Osteoblast (primary cell): ENCODE results near the gene BAIAP3. TPM values are rescaled to one million over a fixed set of nuclear protein-coding genes. Genes with fewer than 3 reads are reported as not detected.

Experiments used
- DNase-seq: peaks from one replicate; pipeline ENCODE4 v3.0.0; 2011; ENCODE audit warnings: low spot score, mixed read lengths; ENCODE audit not compliant: insufficient read length; ENCODE audit errors: missing footprints
- H2AFZ ChIP-seq: 2 replicates; pipeline ENCODE4 v1.6.0; 2011; ENCODE audit warnings: mild to moderate bottlenecking, low read length
- H3K27ac ChIP-seq: 2 replicates; pipeline ENCODE4 v1.5.1; 2011; ENCODE audit warnings: mild to moderate bottlenecking, low read depth, low read length, moderate library complexity
- H3K27me3 ChIP-seq: 2 replicates; pipeline ENCODE4 v1.6.0; 2012; ENCODE audit warnings: mild to moderate bottlenecking, control low read depth, inconsistent platforms, low read length, moderate library complexity; ENCODE audit not compliant: insufficient read depth
- H3K36me3 ChIP-seq: 2 replicates; pipeline ENCODE4 v1.5.1; 2011; ENCODE audit warnings: mild to moderate bottlenecking, low read length, control low read depth, moderate library complexity; ENCODE audit not compliant: insufficient read depth
- H3K4me1 ChIP-seq: 2 replicates; pipeline ENCODE4 v1.5.1; 2011; ENCODE audit warnings: mild to moderate bottlenecking, low read length, control low read depth, moderate library complexity; ENCODE audit not compliant: insufficient read depth
- H3K4me2 ChIP-seq: 2 replicates; pipeline ENCODE4 v1.6.0; 2011; ENCODE audit warnings: mild to moderate bottlenecking, low read length; ENCODE audit not compliant: insufficient read depth
- H3K4me3 ChIP-seq: fragments of 200-600 bp; sonication (generic); 3 replicates; pipeline ENCODE4 v1.5.1; 2012; ENCODE audit warnings: mild to moderate bottlenecking, low read length, inconsistent platforms; ENCODE audit not compliant: insufficient read depth
- H3K79me2 ChIP-seq: 2 replicates; pipeline ENCODE4 v1.6.0; 2012; ENCODE audit warnings: mild to moderate bottlenecking, low read length, control low read depth, inconsistent platforms; ENCODE audit not compliant: insufficient read depth
- H3K9me3 ChIP-seq: 2 replicates; pipeline ENCODE4 v1.5.1; 2011; ENCODE audit warnings: low read depth, low read length, control low read depth
- H4K20me1 ChIP-seq: 2 replicates; pipeline ENCODE4 v1.6.0; 2012; ENCODE audit warnings: mild to moderate bottlenecking, low read length, control low read depth; ENCODE audit not compliant: insufficient read depth
- total RNA-seq: library from RNA; depleted of rRNA; stranded (reverse); fragments of >200 nt; gene quantifications from 2 replicates; pipeline ENCODE4 v1.2.3, GENCODE V29; 2012
- TF ChIP-seq, protein P1 (sequence below): IDR thresholded peaks from 2 replicates; pipeline ENCODE4 v1.5.1; 2011; ENCODE audit warnings: mild to moderate bottlenecking, low read depth, low read length, moderate library complexity; ENCODE audit errors: extremely low read depth

The BAIAP3 gene, protein sequence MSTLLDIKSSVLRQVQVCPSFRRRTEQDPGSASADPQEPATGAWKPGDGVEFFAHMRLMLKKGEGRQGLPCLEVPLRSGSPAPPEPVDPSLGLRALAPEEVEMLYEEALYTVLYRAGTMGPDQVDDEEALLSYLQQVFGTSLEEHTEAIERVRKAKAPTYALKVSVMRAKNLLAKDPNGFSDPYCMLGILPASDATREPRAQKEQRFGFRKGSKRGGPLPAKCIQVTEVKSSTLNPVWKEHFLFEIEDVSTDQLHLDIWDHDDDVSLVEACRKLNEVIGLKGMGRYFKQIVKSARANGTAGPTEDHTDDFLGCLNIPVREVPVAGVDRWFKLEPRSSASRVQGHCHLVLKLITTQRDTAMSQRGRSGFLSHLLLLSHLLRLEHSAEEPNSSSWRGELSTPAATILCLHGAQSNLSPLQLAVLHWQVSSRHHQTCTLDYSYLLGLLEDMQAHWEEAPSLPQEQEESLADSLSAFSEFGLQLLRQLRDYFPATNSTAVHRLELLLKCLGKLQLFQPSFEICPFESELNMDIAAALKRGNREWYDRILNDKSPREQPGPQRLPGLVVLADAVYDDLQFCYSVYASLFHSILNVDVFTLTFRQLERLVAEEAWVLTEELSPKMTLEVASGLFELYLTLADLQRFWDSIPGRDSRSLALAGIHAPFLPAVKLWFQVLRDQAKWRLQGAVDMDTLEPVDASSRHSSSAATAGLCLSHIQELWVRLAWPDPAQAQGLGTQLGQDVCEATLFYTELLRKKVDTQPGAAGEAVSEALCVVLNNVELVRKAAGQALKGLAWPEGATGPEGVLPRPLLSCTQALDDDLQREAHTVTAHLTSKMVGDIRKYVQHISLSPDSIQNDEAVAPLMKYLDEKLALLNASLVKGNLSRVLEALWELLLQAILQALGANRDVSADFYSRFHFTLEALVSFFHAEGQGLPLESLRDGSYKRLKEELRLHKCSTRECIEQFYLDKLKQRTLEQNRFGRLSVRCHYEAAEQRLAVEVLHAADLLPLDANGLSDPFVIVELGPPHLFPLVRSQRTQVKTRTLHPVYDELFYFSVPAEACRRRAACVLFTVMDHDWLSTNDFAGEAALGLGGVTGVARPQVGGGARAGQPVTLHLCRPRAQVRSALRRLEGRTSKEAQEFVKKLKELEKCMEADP
- total RNA-seq: under 0.01 and 0.29 TPM in 2 replicates

DNA sequence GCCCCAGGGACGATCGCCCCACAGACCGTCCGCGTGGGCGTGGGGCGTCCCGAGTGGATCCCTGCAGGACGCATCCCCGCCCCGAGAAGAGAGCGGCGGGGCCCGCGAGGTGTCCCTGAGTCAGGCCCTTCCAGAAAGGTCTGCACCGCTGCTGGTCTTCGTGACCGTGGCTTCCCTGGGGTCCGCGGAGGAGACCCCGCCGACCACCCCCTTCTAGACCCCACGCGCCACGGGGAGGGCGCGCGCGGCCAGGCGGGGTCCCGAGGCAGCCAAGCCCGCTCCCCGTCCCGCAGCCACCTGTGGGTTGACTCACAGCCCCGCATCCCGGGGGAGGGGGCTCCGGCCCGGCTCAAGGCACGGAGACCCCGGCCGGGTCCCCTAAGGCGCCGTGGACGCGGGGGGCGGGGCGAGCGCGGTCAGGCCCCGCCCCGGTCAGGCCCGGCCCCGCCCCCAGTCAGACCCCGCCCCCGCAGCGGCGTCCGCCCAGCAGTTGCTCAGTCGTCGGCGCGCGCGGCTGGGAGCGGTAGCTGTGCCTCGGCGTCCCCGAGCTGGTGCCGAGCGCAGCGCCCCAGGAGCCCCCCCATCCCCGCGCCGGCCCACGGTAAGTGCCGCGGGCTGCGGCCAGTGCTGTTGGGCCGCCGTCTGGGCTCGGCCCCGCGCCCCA, at the start of gene BAIAP3:
TSS of gene BAIAP3 (plus strand) at position 497 of the 664 bp plus-strand sequence. CDS start 4,905 bp downstream, outside the sequence.
- TF ChIP-seq, protein P1, sequence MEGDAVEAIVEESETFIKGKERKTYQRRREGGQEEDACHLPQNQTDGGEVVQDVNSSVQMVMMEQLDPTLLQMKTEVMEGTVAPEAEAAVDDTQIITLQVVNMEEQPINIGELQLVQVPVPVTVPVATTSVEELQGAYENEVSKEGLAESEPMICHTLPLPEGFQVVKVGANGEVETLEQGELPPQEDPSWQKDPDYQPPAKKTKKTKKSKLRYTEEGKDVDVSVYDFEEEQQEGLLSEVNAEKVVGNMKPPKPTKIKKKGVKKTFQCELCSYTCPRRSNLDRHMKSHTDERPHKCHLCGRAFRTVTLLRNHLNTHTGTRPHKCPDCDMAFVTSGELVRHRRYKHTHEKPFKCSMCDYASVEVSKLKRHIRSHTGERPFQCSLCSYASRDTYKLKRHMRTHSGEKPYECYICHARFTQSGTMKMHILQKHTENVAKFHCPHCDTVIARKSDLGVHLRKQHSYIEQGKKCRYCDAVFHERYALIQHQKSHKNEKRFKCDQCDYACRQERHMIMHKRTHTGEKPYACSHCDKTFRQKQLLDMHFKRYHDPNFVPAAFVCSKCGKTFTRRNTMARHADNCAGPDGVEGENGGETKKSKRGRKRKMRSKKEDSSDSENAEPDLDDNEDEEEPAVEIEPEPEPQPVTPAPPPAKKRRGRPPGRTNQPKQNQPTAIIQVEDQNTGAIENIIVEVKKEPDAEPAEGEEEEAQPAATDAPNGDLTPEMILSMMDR: no peak
- Histone ChIP-seq H2AFZ (no peak within 1 kb of the TSS), H3K79me2 (no peaks in the 10 kb centered on the region), H3K36me3 (no peaks in the 10 kb centered on the region), H3K4me1 (no peaks in the 10 kb centered on the region), H3K4me2 (no peak within 1 kb of the TSS), H3K27ac (no peak within 1 kb of the TSS), H3K9me3 (peaks cover 4% of the 10 kb centered on the region), H4K20me1 (no peaks in the 10 kb centered on the region), H3K27me3 (peaks cover 52% of the 10 kb centered on the region), H3K4me3 (no peak within 1 kb of the TSS)
- peak; percentile 98 for DNase-seq

DNA sequence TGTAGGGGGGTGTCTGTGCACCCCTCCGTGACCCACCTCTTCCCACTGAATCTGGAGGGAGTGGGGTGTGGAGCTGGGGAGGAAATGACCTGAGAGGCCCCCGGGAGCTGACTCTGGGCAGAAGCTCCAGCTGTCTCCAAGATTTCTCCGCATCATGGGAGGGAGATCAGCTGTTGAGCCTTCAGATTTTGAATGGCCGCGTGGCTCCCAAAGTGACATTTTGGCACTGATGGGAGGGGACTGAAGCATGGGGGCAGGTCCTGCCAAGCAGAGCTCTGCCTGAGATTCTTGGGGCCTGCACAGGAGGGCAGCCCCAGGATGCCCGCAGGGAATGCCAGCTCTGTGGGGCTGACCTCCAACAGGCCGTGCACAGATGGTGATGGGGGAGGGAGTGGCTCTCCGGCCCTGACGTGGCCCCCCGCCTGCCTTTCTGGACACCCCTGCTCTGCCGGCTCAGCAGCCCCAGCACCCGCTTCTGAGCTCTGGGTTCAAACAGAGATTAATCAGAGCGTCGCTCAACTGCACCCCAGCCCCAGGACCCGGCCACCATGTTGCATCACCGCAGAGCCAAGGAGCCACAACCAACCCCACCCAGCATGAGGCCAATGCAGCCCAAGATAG, 49.3 kb upstream of the BAIAP3 start:
- no peak overlapping the region for H3K4me2 ChIP-seq
- H3K79me2 ChIP-seq: no peaks in the 10 kb centered on the region
- H3K27me3 ChIP-seq: peaks cover 29% of the 10 kb centered on the region
- TF ChIP-seq, protein P1: no peak
- H3K9me3 ChIP-seq: no peaks in the 10 kb centered on the region
- H3K4me3 ChIP-seq: no peak overlapping the region
- no peak overlapping the region for H3K27ac ChIP-seq
- no peaks in the 10 kb centered on the region for H3K4me1 ChIP-seq
- no peak overlapping the region for H2AFZ ChIP-seq
- DNase-seq: peak; percentile 83
- no peaks in the 10 kb centered on the region for H4K20me1 ChIP-seq
- no peaks in the 10 kb centered on the region for H3K36me3 ChIP-seq

DNA sequence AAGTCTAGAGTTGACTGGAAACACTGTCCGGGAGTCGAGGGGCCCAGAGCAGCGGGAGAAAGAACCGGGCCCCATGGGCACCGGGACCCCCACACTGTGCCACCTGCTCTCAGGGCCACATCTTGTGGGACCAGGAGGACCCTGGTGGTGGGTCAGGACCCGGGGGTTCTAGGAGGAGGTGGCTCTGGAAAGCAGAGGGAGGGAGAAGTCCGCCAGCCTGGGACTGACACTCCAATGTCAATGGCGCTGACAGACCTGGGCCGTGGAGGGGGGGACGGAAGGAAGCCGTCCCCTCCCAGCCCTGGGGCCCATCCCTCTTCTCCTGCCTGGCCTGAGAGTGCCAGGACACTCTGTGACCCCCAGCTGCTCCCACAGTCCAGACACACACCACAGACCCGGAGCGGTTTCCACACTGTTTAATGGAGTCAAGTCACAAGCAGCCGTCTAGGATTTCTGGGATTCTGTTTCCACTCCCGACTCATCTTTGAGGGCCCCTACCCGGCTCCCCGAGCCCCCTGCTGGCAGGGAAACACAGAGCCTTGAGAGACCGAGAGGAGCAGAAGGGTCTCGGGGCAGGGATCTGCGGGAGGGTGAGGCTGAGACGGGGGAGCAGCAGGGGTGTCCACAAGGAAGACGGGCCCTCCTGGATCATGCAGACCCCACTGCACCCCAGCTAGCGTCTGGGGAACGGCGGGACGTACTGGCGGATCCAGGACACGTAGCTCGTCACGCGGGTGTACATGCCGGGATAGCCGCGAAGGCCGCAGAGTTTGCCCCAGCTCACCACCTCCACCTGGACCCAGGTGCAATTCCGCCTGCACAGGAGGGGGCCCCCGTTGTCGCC, 47.6 kb upstream of the BAIAP3 start:
- H3K79me2 ChIP-seq: no peaks in the 10 kb centered on the region
- no peak overlapping the region for H2AFZ ChIP-seq
- TF ChIP-seq, protein P1: no peak
- H3K4me3 ChIP-seq: no peak overlapping the region
- no peak overlapping the region for H3K4me2 ChIP-seq
- DNase-seq: peak; percentile 66
- no peaks in the 10 kb centered on the region for H3K36me3 ChIP-seq
- H3K27ac ChIP-seq: no peak overlapping the region
- H4K20me1 ChIP-seq: no peaks in the 10 kb centered on the region
- H3K9me3 ChIP-seq: no peaks in the 10 kb centered on the region
- no peaks in the 10 kb centered on the region for H3K4me1 ChIP-seq
- H3K27me3 ChIP-seq: peaks cover 44% of the 10 kb centered on the region
